GM12891 (cell line): ENCODE measurements around the gene TRIM63.

ENCODE experiments used
- POLR2A ChIP-seq: IDR thresholded peaks from 2 replicates; pipeline ENCODE4 v1.6.1; 2011; ENCODE audit warnings: low read depth, low read length, control low read depth
- POLR2AphosphoS5 ChIP-seq: IDR thresholded peaks from 2 replicates; pipeline ENCODE4 v1.6.1; 2011; ENCODE audit warnings: low read depth, low read length, control low read depth
- POU2F2 ChIP-seq: IDR thresholded peaks from 2 replicates; pipeline ENCODE4 v1.6.1; 2011; ENCODE audit warnings: low read depth, mild to moderate bottlenecking, control low read depth, low read length, moderate library complexity
- SPI1 ChIP-seq: IDR thresholded peaks from 2 replicates; pipeline ENCODE4 v1.6.1; 2011; ENCODE audit warnings: low read depth, low read length, control low read depth

DNA sequence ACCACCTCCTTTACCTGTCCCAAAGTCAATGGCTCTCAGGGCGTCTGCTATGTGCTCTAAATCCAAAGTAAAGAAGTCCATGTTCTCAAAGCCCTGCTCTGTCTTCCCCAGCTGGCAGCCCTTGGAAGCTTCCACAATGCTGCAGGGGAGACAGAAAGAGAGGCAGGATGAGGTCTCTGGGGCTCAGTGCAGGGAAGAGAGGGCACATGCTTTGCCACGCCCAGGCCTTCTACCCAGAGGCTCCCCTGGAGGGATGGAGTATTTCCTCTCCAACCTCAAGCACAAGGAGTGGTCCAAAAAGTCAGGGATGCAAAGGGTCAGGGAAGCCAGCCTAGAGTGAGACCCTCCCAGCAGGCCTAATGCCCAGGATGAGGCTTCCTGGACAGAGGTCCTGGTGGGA is 10.2 kb downstream of the TRIM63 start:
- no peak for TF ChIP-seq POLR2AphosphoS5
- TF ChIP-seq POLR2A, result no peak
- TF ChIP-seq SPI1, result no peak
- no peak for TF ChIP-seq POU2F2
